Measurements from ENCODE around the gene DNAH9. TPM values are rescaled to one million over a fixed set of nuclear protein-coding genes. Genes with fewer than 3 reads are reported as not detected.
"Not testable (repeated sequence)": the region's sequence is repeated elsewhere in the genome, so short reads cannot be mapped to it uniquely, and the experiment has no call there.

Gene DNAH9
- total and polyA plus RNA-seq, 2 donors, result 0.79 to 1.2 TPM

- H3K27ac ChIP-seq (ENCODE audit: low read depth); DNase-seq (ENCODE audit: extremely low spot score); H3K4me3 ChIP-seq (ENCODE audit: low read depth, low read length); H3K36me3 ChIP-seq (ENCODE audit: insufficient read depth); H3K4me1 ChIP-seq (ENCODE audit: insufficient read depth): not testable (repeated sequence)
- 92% methylated on average over 1 of the region's 1 CpG for WGBS
These were observed 351.3 kb downstream of the DNAH9 start for GRCh38 chr17:11949571-11949970.

- DNase-seq (ENCODE audit: extremely low spot score), result no peak
- 79% methylated on average over 7 of the region's 7 CpGs for WGBS
- Histone ChIP-seq H3K4me3 (ENCODE audit: low read depth, low read length) (no peak overlapping the region), H3K36me3 (ENCODE audit: insufficient read depth) (no peaks in the 10 kb centered on the region), H3K4me1 (ENCODE audit: insufficient read depth) (no peaks in the 10 kb centered on the region), H3K27ac (ENCODE audit: low read depth) (no peak overlapping the region)
These were observed 352.7 kb downstream of the DNAH9 start for GRCh38 chr17:11950771-11951519.

- Histone ChIP-seq H3K36me3 (ENCODE audit: insufficient read depth) (no peaks in the 10 kb centered on the region), H3K4me1 (ENCODE audit: insufficient read depth) (no peaks in the 10 kb centered on the region), H3K27ac (ENCODE audit: low read depth) (no peak overlapping the region), H3K4me3 (ENCODE audit: low read depth, low read length) (no peak overlapping the region)
- over 99% methylated on average over 3 of the region's 3 CpGs for WGBS
- DNase-seq (ENCODE audit: extremely low spot score), result no peak
These were observed 354.3 kb downstream of the DNAH9 start for GRCh38 chr17:11952610-11953009.

- Histone ChIP-seq H3K27ac (ENCODE audit: low read depth) (no peak overlapping the region), H3K36me3 (ENCODE audit: insufficient read depth) (no peaks in the 10 kb centered on the region), H3K4me1 (ENCODE audit: insufficient read depth) (no peaks in the 10 kb centered on the region), H3K4me3 (ENCODE audit: low read depth, low read length) (no peak overlapping the region)
- WGBS, result 96% methylated on average over 1 of the region's 1 CpG
- DNase-seq (ENCODE audit: extremely low spot score), result no peak
These were observed 355.7 kb downstream of the DNAH9 start for GRCh38 chr17:11953924-11954323.

GRCh38 chr17:11954936-11955335 lies 356.7 kb downstream of the DNAH9 start:
- Histone ChIP-seq H3K27ac (ENCODE audit: low read depth) (no peak overlapping the region), H3K36me3 (ENCODE audit: insufficient read depth) (no peaks in the 10 kb centered on the region), H3K4me3 (ENCODE audit: low read depth, low read length) (no peak overlapping the region), H3K4me1 (ENCODE audit: insufficient read depth) (no peaks in the 10 kb centered on the region)
- DNase-seq (ENCODE audit: extremely low spot score), result no peak

GRCh38 chr17:11969565-11969964 lies 371.3 kb downstream of the DNAH9 start:
- H3K36me3 ChIP-seq (ENCODE audit: insufficient read depth), result no peaks in the 10 kb centered on the region
- DNase-seq (ENCODE audit: extremely low spot score), result no peak
- WGBS, result 95% methylated on average over 2 of the region's 2 CpGs
- no peaks in the 10 kb centered on the region for H3K4me1 ChIP-seq (ENCODE audit: insufficient read depth)
- H3K27ac ChIP-seq (ENCODE audit: low read depth), result no peak overlapping the region
- no peak overlapping the region for H3K4me3 ChIP-seq (ENCODE audit: low read depth, low read length)

GRCh38 chr17:11972741-11973140 lies 374.5 kb downstream of the DNAH9 start:
- H3K36me3 ChIP-seq (ENCODE audit: insufficient read depth); H3K4me3 ChIP-seq (ENCODE audit: low read depth, low read length); H3K4me1 ChIP-seq (ENCODE audit: insufficient read depth); H3K27ac ChIP-seq (ENCODE audit: low read depth); DNase-seq (ENCODE audit: extremely low spot score): not testable (repeated sequence)
- WGBS, result 94% methylated on average over 19 of the region's 19 CpGs

- Histone ChIP-seq H3K36me3 (ENCODE audit: insufficient read depth) (peaks cover 4% of the 10 kb centered on the region), H3K4me1 (ENCODE audit: insufficient read depth) (no peaks in the 10 kb centered on the region), H3K4me3 (ENCODE audit: low read depth, low read length) (no peak overlapping the region), H3K27ac (ENCODE audit: low read depth) (no peak overlapping the region)
- no peak for DNase-seq (ENCODE audit: extremely low spot score)
- WGBS, result 91% methylated on average over 3 of the region's 3 CpGs
These were observed 381.5 kb downstream of the DNAH9 start for GRCh38 chr17:11979795-11980194.

GRCh38 chr17:11980813-11981212 lies 382.5 kb downstream of the DNAH9 start:
- Histone ChIP-seq H3K27ac (ENCODE audit: low read depth) (no peak overlapping the region), H3K36me3 (ENCODE audit: insufficient read depth) (peaks cover 4% of the 10 kb centered on the region), H3K4me1 (ENCODE audit: insufficient read depth) (no peaks in the 10 kb centered on the region), H3K4me3 (ENCODE audit: low read depth, low read length) (no peak overlapping the region)
- WGBS, result 99% methylated on average over 2 of the region's 2 CpGs
- DNase-seq (ENCODE audit: extremely low spot score), result no peak

- Histone ChIP-seq H3K4me1 (ENCODE audit: insufficient read depth) (no peaks in the 10 kb centered on the region), H3K4me3 (ENCODE audit: low read depth, low read length) (no peak overlapping the region), H3K36me3 (ENCODE audit: insufficient read depth) (peaks cover 4% of the 10 kb centered on the region), H3K27ac (ENCODE audit: low read depth) (no peak overlapping the region)
- 97% methylated on average over 4 of the region's 4 CpGs for WGBS
- no peak for DNase-seq (ENCODE audit: extremely low spot score)
These were observed 383.6 kb downstream of the DNAH9 start for GRCh38 chr17:11981862-11982261.

GRCh38 chr17:11986179-11986941 lies 388.1 kb downstream of the DNAH9 start:
- WGBS, result 90% methylated on average over 4 of the region's 4 CpGs
- H3K36me3 ChIP-seq (ENCODE audit: insufficient read depth), result peaks cover 4% of the 10 kb centered on the region
- H3K27ac ChIP-seq (ENCODE audit: low read depth), result no peak overlapping the region
- H3K4me3 ChIP-seq (ENCODE audit: low read depth, low read length), result no peak overlapping the region
- DNase-seq (ENCODE audit: extremely low spot score), result no peak
- H3K4me1 ChIP-seq (ENCODE audit: insufficient read depth), result no peaks in the 10 kb centered on the region

- no peaks in the 10 kb centered on the region for H3K4me1 ChIP-seq (ENCODE audit: insufficient read depth)
- peak; percentile 32 for DNase-seq (ENCODE audit: extremely low spot score)
- H3K4me3 ChIP-seq (ENCODE audit: low read depth, low read length), result no peak overlapping the region
- no peak overlapping the region for H3K27ac ChIP-seq (ENCODE audit: low read depth)
- 29% methylated on average over 5 of the region's 5 CpGs for WGBS
- peaks cover 2% of the 10 kb centered on the region for H3K36me3 ChIP-seq (ENCODE audit: insufficient read depth)
These were observed 388.7 kb downstream of the DNAH9 start for GRCh38 chr17:11986942-11987329.

- DNase-seq (ENCODE audit: extremely low spot score), result no peak
- WGBS, result 83% methylated on average over 7 of the region's 7 CpGs
- no peak overlapping the region for H3K4me3 ChIP-seq (ENCODE audit: low read depth, low read length)
- no peak overlapping the region for H3K27ac ChIP-seq (ENCODE audit: low read depth)
- H3K4me1 ChIP-seq (ENCODE audit: insufficient read depth), result no peaks in the 10 kb centered on the region
- H3K36me3 ChIP-seq (ENCODE audit: insufficient read depth), result no peaks in the 10 kb centered on the region
These were observed 392.2 kb downstream of the DNAH9 start for GRCh38 chr17:11990363-11990983.

GRCh38 chr17:11991461-11991860 lies 393.2 kb downstream of the DNAH9 start:
- H3K36me3 ChIP-seq (ENCODE audit: insufficient read depth), result no peaks in the 10 kb centered on the region
- H3K4me3 ChIP-seq (ENCODE audit: low read depth, low read length), result no peak overlapping the region
- 67% methylated on average over 4 of the region's 4 CpGs for WGBS
- no peak overlapping the region for H3K27ac ChIP-seq (ENCODE audit: low read depth)
- no peak for DNase-seq (ENCODE audit: extremely low spot score)
- H3K4me1 ChIP-seq (ENCODE audit: insufficient read depth), result no peaks in the 10 kb centered on the region

All from urinary bladder (tissue), 4 donors.